Measurements from ENCODE around the gene SNAP29.
"Not testable (repeated sequence)": the region's sequence is repeated elsewhere in the genome, so short reads cannot be mapped to it uniquely, and the experiment has no call there.

SNAP29 gene

DNA sequence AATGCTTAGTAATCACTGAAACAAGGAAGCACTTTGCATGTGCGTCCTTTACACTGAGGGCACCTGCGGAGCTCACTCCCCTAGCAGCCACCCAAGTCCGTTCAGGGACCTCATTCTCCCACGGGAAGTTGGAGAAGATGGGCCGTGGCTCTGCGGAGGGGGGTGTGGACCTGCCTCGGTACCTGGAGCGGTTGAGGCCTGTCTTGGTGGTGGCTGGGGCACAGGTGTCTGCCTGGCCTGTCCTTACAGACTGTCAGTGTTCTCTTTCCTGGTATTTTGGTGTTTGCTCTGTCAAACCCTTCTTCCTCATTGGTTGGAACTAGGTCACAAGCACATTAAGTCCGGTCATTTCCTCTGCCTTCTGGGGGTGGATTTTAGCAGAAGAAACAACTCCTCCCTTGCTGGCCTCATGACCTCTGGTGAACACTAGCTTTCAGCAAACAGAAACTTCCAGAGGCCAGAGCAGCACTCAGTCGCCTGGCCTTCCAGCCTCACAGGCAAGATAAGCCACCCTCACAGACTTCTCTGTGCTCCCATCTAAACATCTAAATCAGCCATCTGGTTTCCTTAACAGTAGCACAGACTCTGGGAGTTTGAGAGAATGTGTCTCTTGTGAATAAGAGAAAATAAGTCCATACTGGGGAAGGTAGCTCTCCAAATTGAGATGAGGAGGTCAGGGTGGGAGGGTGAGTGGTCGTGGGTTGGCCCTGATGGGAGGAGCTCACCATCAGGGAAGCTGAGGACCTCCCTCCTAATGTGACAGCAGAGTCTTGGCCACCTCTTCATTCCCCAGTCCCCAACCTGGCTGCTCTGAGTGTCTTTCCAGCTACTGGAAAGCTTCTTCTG lies 8.6 kb downstream of the SNAP29 start:
- DNase-seq: peak; percentile 78 to 92 (median 90)

- DNase-seq: no peak
These were observed 9.5 kb downstream of the SNAP29 start for GRCh38 chr22:20868025-20868962.

DNA sequence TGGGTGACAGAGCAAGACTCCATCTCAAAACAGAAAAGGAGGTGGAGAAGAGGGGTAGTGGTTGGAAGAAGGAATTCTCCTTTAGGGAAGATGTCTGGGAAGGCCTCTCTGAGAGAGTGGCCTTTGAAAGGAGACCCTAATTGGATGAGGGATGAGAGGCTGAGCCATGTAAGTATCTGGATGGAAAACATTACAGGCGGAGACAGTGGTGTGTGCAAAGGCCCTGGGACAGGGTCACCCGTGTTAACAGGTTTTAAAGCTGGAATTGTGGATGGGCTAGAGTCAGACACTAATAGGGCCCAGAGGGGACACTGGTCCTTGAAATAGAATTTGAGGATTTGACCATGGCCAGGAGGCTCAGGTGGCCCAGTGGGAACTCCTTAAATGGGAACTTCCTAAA lies 10.4 kb downstream of the SNAP29 start:
- no peak for DNase-seq

DNA sequence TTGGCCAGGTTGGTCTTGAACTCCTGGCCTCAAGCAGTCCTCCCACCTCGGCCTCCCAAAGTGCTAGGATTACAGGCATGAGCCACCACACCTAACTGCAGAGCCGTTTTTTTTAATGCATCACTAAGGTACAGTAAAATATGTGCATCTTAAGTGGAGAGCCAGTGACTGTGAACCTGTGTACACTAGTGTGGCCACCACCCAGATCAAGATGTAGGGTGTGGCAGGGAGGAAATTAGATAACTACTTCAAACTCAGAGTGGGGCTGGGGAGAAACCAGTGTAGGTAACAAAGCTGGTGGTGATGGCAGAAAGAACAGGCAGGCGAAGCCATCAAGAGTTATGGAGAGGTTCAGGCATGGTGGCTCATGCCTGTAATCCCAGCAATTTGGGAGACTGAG lies 14.4 kb downstream of the SNAP29 start:
- DNase-seq: no peak

DNA sequence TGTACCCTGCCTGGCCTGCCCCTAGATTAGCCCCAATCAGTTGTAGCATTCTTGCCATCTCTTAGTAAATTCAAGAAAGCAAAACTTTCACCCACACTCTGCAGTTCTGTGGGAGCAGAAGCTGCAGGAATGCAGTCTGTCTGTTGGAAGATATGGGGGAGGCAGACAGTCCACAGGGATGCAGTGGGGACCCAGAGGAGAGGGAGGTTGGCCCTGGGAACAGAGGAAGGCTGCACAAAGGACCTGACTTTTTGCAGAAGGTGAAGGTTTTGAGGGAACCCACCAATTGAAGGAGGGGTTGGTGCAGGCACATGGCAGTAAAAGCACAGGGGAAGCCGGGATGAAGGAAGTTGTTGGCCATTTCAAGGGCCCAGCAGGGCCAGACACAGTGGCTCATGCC lies 16.5 kb downstream of the SNAP29 start:
- DNase-seq: no peak

- DNase-seq: no peak
These were observed 18.9 kb downstream of the SNAP29 start for GRCh38 chr22:20877715-20878114.

GRCh38 chr22:20881231-20881630 lies 22.4 kb downstream of the SNAP29 start:
- DNase-seq: no peak

- no peak for DNase-seq
These were observed 23.3 kb downstream of the SNAP29 start for GRCh38 chr22:20881869-20882815.

- DNase-seq: no peak
These were observed 24.0 kb downstream of the SNAP29 start for GRCh38 chr22:20882855-20883254.

GRCh38 chr22:20884454-20884853 lies 25.6 kb downstream of the SNAP29 start:
- no peak for DNase-seq

DNA sequence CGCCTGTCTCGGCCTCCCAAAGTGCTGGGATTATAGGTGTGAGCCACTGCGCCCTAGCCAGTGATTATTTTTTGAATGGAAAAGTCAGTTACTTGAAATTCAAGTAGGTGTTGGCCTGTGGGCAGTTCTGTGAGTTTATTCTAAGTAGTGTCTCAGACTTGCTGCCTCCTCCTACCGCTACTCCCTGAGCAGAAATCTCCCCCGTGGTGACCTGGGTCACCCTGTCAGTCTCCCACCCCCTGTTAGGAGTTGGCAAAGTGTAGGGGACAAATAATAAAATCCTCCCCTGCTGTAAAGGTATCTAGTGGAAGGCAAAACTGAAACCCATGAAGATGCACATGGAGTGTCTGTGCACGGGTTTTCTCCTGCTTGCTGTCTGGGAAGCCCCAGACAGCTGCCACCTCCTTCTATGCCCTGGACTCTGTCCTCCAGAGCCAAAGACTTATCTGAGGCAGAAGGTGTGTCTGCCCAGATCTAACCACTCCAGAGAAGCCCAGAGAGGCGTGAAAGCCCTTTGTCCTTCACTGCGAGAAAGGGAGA lies 26.3 kb downstream of the SNAP29 start:
- no peak for DNase-seq

DNA sequence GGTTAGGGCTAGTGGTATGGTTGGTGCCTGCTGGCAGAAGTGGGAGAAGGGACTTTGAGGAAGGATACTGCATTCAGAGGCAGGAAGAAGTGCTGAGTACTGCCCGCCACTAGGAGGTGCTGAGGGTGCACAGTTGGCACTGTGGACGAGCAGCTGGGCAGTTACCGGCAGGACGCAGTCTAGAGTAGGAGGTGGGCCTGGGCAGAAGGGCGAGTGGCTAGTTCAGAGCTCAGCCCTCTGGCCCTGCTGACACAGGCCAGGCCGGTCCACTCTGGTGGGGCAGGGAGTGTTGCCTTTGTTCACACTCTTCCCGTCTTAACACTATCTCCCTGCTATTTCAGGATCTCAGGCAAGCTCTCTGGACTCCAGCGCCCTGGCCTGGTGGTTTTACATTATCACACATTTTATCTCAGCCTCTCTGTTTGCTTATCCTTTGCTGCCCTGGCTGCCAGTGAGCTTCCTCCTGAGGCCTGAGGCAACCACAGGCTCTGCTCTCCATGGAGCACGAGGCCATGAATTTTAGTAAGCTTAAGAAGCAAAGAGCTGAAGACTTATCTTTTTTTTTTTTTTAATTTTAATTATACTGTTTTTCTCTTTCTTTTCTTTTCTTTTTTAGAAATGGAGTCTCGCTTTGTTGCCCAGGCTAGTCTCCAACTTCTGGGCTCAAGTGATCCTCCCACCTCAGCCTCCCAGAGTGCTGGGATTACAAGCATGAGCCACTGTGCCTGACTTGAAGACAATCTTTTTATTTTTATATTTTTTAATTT lies 26.9 kb downstream of the SNAP29 start:
- DNase-seq: peak; percentile 80 to 92 (median 88)

DNA sequence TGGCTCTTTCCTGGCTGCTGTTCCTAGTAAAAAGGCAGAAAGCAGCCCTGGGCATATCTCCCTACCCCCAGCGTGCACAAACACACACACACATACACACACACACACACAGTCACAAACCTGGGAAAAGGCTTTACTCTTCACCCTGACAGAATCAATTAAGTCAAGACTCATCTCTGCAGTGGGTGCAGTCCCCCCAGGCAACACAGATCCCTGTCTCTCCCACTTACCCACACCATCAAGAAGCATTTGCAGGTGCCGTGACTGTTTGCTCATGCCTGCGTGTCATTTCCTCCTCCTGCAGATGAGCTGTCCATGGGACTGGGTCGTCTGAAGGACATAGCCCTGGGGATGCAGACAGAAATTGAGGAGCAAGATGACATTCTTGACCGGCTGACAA lies 28.6 kb downstream of the SNAP29 start:
- DNase-seq: no peak

DNA sequence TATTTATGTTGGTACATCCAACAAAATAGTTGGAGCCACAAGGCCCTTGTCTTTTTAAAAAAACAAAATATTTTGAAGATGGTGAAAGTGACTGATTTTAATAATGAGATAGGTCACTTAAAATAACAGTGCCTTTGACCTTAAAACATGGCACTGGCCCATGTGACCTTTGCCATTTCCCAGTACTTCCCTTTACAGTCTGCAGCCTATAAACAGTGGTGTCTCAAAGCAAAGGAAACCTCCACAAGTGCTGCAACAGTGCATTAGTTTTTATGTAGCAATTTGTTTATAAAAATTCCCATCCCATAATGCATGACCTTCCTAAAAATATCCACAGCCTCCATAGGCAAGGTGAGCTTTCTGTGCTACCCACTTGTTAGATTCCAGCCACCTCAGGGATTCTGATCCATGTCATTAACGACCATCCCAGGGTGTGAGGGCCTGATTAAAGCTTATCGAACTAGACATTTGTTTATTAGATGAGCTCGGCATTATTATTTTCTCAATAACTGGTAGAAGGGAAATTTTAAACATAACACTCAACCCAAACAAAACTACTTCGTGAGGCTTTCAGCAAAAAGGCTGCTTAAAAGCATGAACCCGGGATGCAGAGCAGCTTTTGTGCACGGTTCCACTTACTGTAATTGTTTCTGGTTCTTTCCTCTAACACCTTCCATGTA lies 30.4 kb downstream of the SNAP29 start:
- DNase-seq: peak; percentile 31 to 72 (median 64)

DNA sequence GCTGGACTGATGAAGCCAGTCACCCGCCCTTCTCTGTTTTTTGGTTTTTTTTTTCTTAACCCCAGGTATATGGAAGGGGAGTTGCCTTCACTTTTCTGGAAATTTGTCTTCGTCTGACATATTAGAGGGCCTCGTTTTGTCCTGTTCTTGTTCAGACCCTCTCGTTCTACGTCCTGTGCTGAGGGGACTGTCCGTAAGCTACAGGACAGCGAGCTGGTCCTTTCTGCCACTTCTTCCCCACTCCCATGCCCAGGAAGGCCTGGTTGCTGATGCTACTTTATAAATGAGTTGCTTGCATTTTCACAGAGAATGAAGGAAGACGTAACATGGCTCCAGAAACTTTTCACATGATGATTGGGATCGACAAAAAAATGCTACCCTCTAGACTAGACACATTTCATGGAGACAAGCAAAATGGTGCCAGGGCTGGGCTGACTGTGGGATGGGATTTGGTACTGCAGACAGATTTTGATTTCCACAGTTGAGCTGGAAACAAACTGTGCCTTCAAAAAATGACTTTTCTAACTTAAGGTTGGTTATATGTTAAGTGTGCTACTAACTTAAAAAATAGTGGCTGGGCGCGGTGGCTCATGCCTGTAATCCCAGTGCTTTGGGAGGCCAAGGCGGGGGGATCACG lies 31.2 kb downstream of the SNAP29 start:
- DNase-seq: no peak

DNA sequence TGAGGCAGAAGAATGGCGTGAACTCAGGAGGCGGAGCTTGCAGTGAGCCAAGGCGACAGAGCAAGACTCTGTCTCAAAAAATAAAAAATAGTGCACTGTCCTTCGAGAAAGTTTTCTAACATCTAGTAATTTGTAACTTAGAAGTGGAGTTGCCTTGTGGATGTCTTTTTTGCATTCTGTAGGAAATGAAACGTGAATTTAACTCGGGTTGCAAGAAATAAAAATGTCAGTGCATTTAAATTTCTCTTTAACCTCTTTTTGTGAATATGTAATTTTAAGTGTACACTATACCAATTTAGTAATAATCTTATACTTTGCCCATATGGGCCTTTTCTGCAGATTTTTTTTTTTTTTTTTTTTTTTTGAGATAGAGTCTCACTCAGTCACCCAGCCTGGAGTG lies 32.2 kb downstream of the SNAP29 start:
- no peak for DNase-seq

DNA sequence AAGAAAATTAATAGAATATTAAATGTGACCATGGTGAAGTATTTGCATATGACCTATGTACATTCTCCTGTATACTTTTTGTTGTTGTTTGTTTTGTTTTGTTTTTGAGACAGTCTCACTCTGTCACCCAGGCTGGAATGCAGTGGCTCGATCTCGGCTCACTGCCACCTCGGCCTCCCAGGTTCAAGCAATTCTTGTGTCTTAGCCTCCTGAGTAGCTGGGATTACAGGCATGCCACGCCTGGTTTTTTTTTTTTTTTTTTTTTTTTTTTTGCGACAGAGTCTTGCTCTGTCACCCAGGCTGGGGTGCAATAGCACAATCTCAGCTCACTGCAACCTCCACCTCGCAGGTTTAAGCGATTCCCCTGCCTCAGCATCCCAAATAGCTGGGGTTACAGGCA lies 38.9 kb downstream of the SNAP29 start:
- DNase-seq: not testable (repeated sequence)

DNA sequence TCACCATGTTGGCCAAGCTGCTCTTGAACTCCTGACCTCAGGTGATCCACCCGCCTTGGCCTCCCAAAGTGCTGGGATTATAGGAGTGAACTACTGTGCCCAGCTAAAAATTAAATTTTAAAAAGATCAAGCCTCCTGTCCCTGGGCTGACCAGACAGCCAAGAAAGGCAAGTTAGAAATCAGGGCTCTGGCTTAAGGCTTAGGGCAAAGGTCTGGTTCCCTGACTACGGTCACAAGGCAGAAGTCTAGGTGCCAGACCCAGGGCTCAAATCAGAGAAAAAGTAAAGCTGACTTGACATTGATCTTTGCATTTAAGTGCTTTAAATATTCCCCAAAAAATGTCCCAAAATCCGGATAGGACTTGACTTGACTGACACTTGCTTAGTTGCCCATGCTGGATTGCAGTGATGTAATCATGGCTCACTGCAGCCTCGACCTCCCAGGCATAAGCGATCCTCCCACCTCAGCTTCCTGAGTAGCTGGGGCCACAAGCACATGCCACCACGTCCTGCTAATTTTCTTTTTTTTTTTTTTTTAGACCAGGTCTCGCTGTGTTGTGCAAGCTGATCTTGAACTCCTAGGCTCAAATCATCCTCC lies 41.1 kb downstream of the SNAP29 start:
- peak in 2 of 4 experiments; percentile 14 to 22 for DNase-seq
